Stomach (tissue), 8 donors: Measurements from ENCODE around the gene MANSC1. TPM values are rescaled to one million over a fixed set of nuclear protein-coding genes. Genes with fewer than 3 reads are reported as not detected.

Experiments
- polyA plus RNA-seq, 3 donors: library from polyadenylated mRNA; stranded (reverse); fragments of 200-250 nt; gene quantifications; one replicate each; pipeline ENCODE4 v1.2.3, GENCODE V29; 2013
- small RNA-seq, 4 donors: library from RNA; depleted of rRNA; stranded (forward); fragments of <200 nt; gene quantifications; one replicate each; pipeline ENCODE3, GENCODE V24; 2016
- total RNA-seq, 5 donors: library from RNA; depleted of rRNA; stranded (reverse); fragments of >200 nt; gene quantifications; one replicate each; pipeline versions ENCODE4 v1.1.0 to v1.2.3, GENCODE V29; 2014 to 2016
- donor health status: healthy with polysubstance abuse.
- donor health status: Bipolar disorder and iron deficiency.
- donor health status: healthy.

MANSC1 gene
- total and polyA plus RNA-seq, 8 donors: 0.29 to 35.7 (median 9.5) TPM

Small RNAs within 50 kb of the gene (small RNA-seq; reads per million reads assigned to genes)
- gene RNU6-318P: 0 reads per million in 4 donors

Other genes with a start within 250 kb of the MANSC1 start
- 100 to 1,000 TPM in 1 of 5 donors, 10 to 100 TPM in 4; 36.2 to 113 (median 40.3) TPM for gene LRP6, start 83.2 kb downstream of the MANSC1 start, total RNA-seq
- gene LRP6, start 83.2 kb downstream of the MANSC1 start, polyA plus RNA-seq: 1 to 10 TPM; 2.7 to 4.1 (median 3.2) TPM
- gene BORCS5, start 6.8 kb upstream of the MANSC1 start, total RNA-seq: 10 to 100 TPM in 3 of 5 donors, 1 to 10 TPM in 2; 1.3 to 49.0 (median 25.0) TPM
- gene BORCS5, start 6.8 kb upstream of the MANSC1 start, polyA plus RNA-seq: 1 to 10 TPM; 5.5 to 8.7 (median 6.3) TPM
- 10 to 100 TPM; 11.3 to 34.8 (median 32.0) TPM for gene DUSP16, start 212.6 kb upstream of the MANSC1 start, total RNA-seq
- gene DUSP16, start 212.6 kb upstream of the MANSC1 start, polyA plus RNA-seq: 10 to 100 TPM in 2 of 3 donors, 1 to 10 TPM in 1; 4.9 to 16.0 (median 13.4) TPM